Activated naive CD8-positive, alpha-beta T cell treated with anti-CD3 and anti-CD28 coated beads, Interleukin-2, amount 50 U/mL, for 24 hours (primary cell): Measurements from ENCODE around the gene ZMYND15.
A peak's percentile ranks its signal among the peaks of the same experiment; 100 is the strongest.
"Not testable (repeated sequence)": the region's sequence is repeated elsewhere in the genome, so short reads cannot be mapped to it uniquely, and the experiment has no call there.

Source experiments
- ATAC-seq: fragments of 150-1000 bp; cut with Tn5 transposase; one replicate; pipeline ENCODE4 v1.10.0; 2021
- DNase-seq: peaks from one replicate; pipeline ENCODE4 v3.0.0; 2021
- H3K27ac Mint-ChIP-seq: one replicate; pipeline ENCODE4 v1.8.0; 2021; ENCODE audit warnings: mild to moderate bottlenecking, mixed read lengths
- H3K27me3 Mint-ChIP-seq: one replicate; pipeline ENCODE4 v1.8.0; 2021; ENCODE audit warnings: mixed read lengths
- H3K36me3 Mint-ChIP-seq: one replicate; pipeline ENCODE4 v1.8.0; 2021; ENCODE audit warnings: low read depth, mixed read lengths
- H3K4me1 Mint-ChIP-seq: one replicate; pipeline ENCODE4 v1.8.0; 2021; ENCODE audit warnings: mixed read lengths
- H3K4me3 Mint-ChIP-seq: one replicate; pipeline ENCODE4 v1.8.0; 2021; ENCODE audit warnings: mild to moderate bottlenecking, moderate library complexity, mixed read lengths
- H3K9me3 Mint-ChIP-seq: one replicate; pipeline ENCODE4 v1.8.0; 2021; ENCODE audit warnings: mixed read lengths

ZMYND15 gene

DNA sequence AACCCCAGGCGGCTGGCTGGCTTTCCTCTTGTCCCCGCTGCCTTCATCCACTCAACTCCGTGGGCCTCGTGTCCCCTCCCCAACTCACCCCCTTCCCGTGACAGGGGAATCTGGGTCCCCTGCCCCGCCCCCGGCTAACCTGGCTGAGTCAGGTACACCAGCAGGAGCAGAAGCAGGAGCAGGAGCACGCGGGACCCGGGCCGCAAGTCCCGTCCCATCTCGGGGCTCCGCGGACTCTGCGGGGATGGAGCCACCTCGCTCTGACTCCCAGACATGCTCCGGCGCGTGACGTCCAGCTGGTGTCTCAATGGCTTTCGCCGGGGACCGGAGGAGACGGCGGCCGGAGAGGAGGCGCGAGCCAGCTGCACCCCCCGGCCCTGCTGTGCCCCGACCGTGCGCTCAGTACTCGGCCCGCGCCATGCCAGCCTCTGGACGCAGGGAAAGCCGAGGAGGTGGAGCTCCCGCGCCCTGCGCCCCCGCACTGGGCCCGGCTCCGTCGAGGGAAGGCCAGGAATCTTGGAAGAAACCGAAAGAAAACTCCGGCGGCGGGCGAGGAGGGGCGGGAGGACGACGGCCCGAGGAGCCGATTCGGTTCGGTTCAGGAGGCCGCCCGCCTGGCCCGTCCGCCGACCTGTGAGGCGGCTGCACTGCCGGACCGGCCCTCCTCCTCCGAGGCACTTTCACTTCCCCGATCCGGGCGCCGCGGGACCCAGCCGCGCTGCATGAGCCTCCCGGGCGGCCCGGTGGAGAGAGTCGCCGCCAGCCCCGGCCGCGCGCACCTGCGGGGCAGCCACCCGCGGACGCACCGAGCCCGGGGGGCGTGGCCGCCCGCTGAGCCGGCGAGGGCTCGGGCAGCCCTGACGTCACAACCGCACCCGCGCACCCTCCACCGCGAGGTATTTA lies at the start of gene ZMYND15, which contains the start of gene CXCL16:
TSS of gene ZMYND15 (plus strand) at position 712 of the 903 bp plus-strand sequence. CDS start 716 bp downstream, outside the sequence.
TSS of gene CXCL16 (minus strand) at position 807 of the 903 bp plus-strand sequence. CDS start at position 218, 589 bp downstream.
- Mint-ChIP-seq H3K9me3 (no peaks in the 10 kb centered on the region), H3K4me1 (peaks cover 28% of the 10 kb centered on the region), H3K36me3 (no peaks in the 10 kb centered on the region), H3K27ac (peak within 1 kb of the TSS; percentile 71), H3K27me3 (peaks cover 18% of the 10 kb centered on the region), H3K4me3 (peak within 1 kb of the TSS; percentile 77)
- peak; percentile 61 for ATAC-seq
- peak; percentile 56 for DNase-seq

DNA sequence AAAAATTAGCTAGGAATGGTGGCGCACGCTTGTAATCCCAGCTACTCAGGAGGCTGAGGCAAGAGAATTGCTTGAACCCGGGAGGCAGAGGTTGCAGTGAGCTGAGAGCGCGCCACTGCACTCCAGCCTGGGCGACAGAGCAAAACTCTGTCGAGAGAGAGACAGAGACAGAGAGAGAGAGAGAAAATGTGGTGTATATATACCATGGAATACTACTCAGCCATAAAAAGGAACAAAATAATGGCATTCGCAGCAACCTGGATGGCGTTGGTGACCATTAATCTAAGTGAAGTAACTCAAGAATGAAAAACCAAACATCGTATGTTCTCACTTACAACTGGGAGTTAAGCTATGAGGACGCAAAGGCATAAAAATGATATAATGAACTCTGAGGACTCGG lies 49.8 kb upstream of the ZMYND15 start:
- not testable (repeated sequence) for H3K4me3 Mint-ChIP-seq, H3K27me3 Mint-ChIP-seq, ATAC-seq, H3K27ac Mint-ChIP-seq, DNase-seq, H3K9me3 Mint-ChIP-seq
- Mint-ChIP-seq H3K4me1 (peaks cover 21% of the 10 kb centered on the region), H3K36me3 (peaks cover 63% of the 10 kb centered on the region)

DNA sequence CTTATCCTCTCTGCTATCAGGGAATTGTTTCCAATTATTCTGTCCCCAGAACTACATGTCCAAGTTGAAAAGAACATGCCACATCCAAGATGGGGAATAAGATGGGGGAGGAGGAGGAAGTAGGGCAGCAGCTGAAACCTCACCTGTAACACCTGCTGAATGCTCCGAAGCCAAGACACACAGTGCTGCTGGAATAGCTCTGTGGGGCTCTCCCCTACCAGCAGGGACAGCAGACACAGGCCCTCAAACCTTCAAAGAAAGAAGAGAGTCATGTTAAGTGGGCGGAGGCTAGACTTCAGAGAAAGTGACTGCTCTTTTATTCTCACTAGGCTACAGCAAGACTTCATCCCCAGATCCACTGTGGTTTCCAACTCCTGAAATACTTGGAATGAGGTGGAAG lies 48.9 kb upstream of the ZMYND15 start:
- H3K36me3 Mint-ChIP-seq = peaks cover 61% of the 10 kb centered on the region
- H3K9me3 Mint-ChIP-seq = no peaks in the 10 kb centered on the region
- H3K27ac Mint-ChIP-seq = no peak overlapping the region
- H3K4me3 Mint-ChIP-seq = no peak overlapping the region
- H3K27me3 Mint-ChIP-seq = no peaks in the 10 kb centered on the region
- no peak for DNase-seq
- peak; percentile 24 for ATAC-seq
- H3K4me1 Mint-ChIP-seq = peaks cover 26% of the 10 kb centered on the region

DNA sequence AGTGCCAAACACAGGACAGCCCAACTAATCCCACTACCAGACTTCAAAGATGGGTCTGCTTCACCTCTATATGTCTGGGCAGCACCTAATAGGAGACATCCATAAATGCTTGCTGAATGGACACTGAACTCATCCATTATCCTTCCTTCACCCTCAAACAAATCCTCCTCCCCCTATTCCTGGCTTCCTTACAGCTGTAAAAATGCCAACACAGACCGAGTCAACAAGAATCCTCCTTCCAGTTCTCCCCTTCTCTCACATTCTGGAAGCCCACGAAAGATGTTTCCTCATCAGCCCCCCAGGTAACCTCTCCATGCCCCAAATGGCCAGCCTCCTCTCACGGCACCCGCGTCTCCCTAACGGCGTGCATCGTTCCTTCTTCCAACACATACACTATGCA lies 47.9 kb upstream of the ZMYND15 start:
- no peak for DNase-seq
- H3K27ac Mint-ChIP-seq = no peak overlapping the region
- H3K36me3 Mint-ChIP-seq = peaks cover 66% of the 10 kb centered on the region
- H3K27me3 Mint-ChIP-seq = no peaks in the 10 kb centered on the region
- ATAC-seq = no peak
- H3K4me1 Mint-ChIP-seq = peaks cover 36% of the 10 kb centered on the region
- H3K9me3 Mint-ChIP-seq = no peaks in the 10 kb centered on the region
- H3K4me3 Mint-ChIP-seq = no peak overlapping the region

GRCh38 chr17:4693416-4693815 lies 46.2 kb upstream of the ZMYND15 start:
- peaks cover 64% of the 10 kb centered on the region for H3K36me3 Mint-ChIP-seq
- ATAC-seq (no peak), DNase-seq (no peak)
- H3K27ac Mint-ChIP-seq = no peak overlapping the region
- no peaks in the 10 kb centered on the region for H3K9me3 Mint-ChIP-seq
- no peaks in the 10 kb centered on the region for H3K27me3 Mint-ChIP-seq
- no peak overlapping the region for H3K4me3 Mint-ChIP-seq
- H3K4me1 Mint-ChIP-seq = peaks cover 47% of the 10 kb centered on the region

DNA sequence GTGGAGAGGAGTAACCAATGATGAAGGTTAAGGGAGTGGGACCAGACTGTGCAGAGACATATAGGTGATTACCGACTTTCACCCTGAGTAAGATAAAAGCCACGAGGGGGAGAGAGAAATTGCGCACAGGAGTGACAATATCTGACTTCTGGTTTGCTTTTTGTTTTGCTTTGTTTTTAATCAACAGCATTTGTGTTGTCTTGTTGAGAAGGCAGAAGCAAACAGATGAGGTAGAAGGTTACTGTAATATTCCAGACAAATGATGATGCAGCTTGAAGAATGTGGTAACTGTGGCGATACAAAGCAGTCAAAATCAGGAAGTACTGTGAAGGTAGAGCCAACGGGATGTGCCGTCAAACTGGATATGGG lies 43.2 kb upstream of the ZMYND15 start:
- Mint-ChIP-seq H3K4me1 (peaks cover 50% of the 10 kb centered on the region), H3K27ac (peak overlapping the region; percentile 85), H3K4me3 (peak overlapping the region; percentile 40), H3K27me3 (no peaks in the 10 kb centered on the region), H3K9me3 (no peaks in the 10 kb centered on the region), H3K36me3 (peaks cover 46% of the 10 kb centered on the region)
- peak; percentile 80 for ATAC-seq
- DNase-seq = no peak

DNA sequence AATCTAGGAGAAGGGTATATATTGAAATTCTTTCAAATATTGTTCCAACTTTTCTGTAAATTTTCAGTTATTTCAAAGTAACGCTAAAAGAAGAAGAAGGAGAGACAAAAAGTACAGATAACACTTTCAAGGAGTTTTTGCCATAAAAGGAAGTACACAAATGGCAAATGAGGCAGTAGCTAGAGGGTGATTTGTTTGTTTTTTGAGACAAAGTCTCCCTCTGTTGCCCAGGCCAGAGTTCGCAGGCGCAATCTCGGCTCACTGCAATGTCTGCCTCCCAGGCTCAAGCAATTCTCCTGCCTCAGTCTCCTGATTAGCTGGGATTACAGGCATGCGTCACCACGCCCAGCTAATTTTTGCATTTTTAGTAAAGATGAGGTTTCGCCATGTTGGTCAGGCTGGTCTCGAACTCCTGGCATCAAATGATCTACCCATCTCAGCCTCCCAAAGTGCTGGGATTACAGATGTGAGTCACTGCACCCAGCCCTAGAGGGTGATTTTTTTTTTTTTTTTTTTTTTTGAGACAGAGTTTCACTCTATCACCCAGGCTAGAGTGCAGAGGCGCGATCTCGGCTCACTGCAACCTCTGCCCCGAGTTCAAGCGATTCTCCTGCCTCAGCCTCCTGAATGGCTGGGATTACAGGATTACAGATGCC lies 40.1 kb upstream of the ZMYND15 start:
- not testable (repeated sequence) for H3K27ac Mint-ChIP-seq

GRCh38 chr17:4701116-4701515 lies 38.5 kb upstream of the ZMYND15 start:
- Mint-ChIP-seq H3K27me3 (no peaks in the 10 kb centered on the region), H3K27ac (no peak overlapping the region), H3K9me3 (no peaks in the 10 kb centered on the region), H3K4me1 (peaks cover 66% of the 10 kb centered on the region), H3K36me3 (peaks cover 39% of the 10 kb centered on the region), H3K4me3 (no peak overlapping the region)
- DNase-seq (no peak), ATAC-seq (no peak)

More for the DNA sequence above, 40.1 kb upstream of the ZMYND15 start:
- not testable (repeated sequence) for DNase-seq, H3K9me3 Mint-ChIP-seq, H3K4me3 Mint-ChIP-seq, ATAC-seq, H3K27me3 Mint-ChIP-seq
- peaks cover 61% of the 10 kb centered on the region for H3K4me1 Mint-ChIP-seq
- peaks cover 41% of the 10 kb centered on the region for H3K36me3 Mint-ChIP-seq

- Mint-ChIP-seq H3K27ac (peak overlapping the region; percentile 87), H3K9me3 (no peaks in the 10 kb centered on the region), H3K36me3 (peaks cover 20% of the 10 kb centered on the region), H3K4me3 (peak overlapping the region; percentile 93), H3K4me1 (peaks cover 56% of the 10 kb centered on the region), H3K27me3 (no peaks in the 10 kb centered on the region)
- no peak for ATAC-seq
- DNase-seq = no peak
Observed at GRCh38 chr17:4703330-4703691, 36.3 kb upstream of the ZMYND15 start.

DNA sequence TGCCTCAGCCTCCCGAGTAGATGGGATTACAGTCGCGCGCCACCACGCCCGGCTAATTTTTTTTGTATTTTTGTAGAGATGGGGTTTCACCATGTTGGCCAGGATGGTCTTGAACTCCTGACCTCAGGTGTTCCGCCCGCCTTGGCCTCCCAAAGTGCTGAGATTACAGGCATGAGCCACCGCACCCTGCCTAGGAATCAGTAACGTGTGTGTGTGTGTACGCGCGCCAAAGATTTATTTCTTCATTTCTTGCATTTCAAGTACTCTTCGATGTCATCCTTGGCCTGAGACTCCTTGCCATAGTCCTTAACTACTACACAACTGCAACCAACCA lies 35.1 kb upstream of the ZMYND15 start:
- H3K4me3 Mint-ChIP-seq = peak overlapping the region; percentile 93
- not testable (repeated sequence) for H3K27me3 Mint-ChIP-seq, ATAC-seq, DNase-seq, H3K9me3 Mint-ChIP-seq
- peaks cover 59% of the 10 kb centered on the region for H3K4me1 Mint-ChIP-seq
- H3K36me3 Mint-ChIP-seq = peaks cover 18% of the 10 kb centered on the region
- H3K27ac Mint-ChIP-seq = peak overlapping the region; percentile 87

DNA sequence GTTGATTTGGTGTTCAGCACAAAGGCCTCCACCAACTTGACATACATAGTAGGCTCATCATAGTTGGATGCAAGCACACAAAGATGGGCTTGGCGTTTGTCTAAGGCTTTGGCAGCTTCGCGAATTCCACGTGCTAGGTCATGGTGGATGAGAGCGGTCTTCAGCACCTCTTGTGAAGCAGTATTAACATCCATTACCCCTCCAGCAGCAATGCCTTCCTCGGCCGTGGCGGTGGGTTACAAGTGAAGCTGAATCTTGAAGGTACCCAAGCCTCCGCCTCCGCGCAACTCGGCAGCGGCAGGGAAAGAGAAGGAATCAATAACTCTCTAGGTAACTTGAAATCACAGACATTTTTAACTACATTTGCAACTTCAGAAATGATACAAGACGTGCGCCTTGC lies 34.6 kb upstream of the ZMYND15 start:
- H3K4me1 Mint-ChIP-seq = peaks cover 63% of the 10 kb centered on the region
- H3K27me3 Mint-ChIP-seq = no peaks in the 10 kb centered on the region
- peaks cover 21% of the 10 kb centered on the region for H3K36me3 Mint-ChIP-seq
- DNase-seq = no peak
- no peak for ATAC-seq
- H3K9me3 Mint-ChIP-seq = no peaks in the 10 kb centered on the region
- H3K4me3 Mint-ChIP-seq = peak overlapping the region; percentile 93
- H3K27ac Mint-ChIP-seq = peak overlapping the region; percentile 87

DNA sequence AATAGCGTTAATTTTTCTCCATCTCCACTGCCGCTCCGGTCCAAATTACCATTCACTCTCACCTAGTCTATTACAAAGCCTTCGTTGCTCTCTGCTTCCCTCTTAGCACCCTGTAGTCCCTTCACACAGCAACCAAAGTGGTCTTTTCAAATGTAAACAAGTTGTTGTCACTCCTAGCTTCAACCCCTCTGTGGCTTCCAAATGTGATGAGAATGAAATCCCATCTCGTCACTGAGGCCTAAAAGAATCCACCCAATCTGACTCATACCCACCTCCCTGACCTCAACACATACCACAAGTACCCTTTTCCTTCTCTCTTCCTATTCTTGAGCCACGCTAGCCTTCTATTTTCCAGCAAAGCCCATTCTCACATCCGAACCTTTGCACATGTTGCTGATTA lies 33.5 kb upstream of the ZMYND15 start:
- ATAC-seq (no peak), DNase-seq (no peak)

GRCh38 chr17:4708436-4708835 lies 31.2 kb upstream of the ZMYND15 start:
- Mint-ChIP-seq H3K4me3 (peak overlapping the region; percentile 24), H3K36me3 (peaks cover 15% of the 10 kb centered on the region), H3K4me1 (peaks cover 62% of the 10 kb centered on the region), H3K27ac (peak overlapping the region; percentile 32), H3K27me3 (no peaks in the 10 kb centered on the region), H3K9me3 (no peaks in the 10 kb centered on the region)
- ATAC-seq (no peak), DNase-seq (peak; percentile 66)

More for the DNA sequence above, 33.5 kb upstream of the ZMYND15 start:
- H3K9me3 Mint-ChIP-seq = no peaks in the 10 kb centered on the region
- peaks cover 62% of the 10 kb centered on the region for H3K4me1 Mint-ChIP-seq
- no peaks in the 10 kb centered on the region for H3K27me3 Mint-ChIP-seq
- peak overlapping the region; percentile 55 for H3K4me3 Mint-ChIP-seq
- H3K36me3 Mint-ChIP-seq = peaks cover 19% of the 10 kb centered on the region
- peak overlapping the region; percentile 51 for H3K27ac Mint-ChIP-seq

- Mint-ChIP-seq H3K27me3 (no peaks in the 10 kb centered on the region), H3K9me3 (no peaks in the 10 kb centered on the region), H3K4me3 (peak within 1 kb of the TSS; percentile 96), H3K27ac (peak within 1 kb of the TSS; percentile 83), H3K36me3 (peaks cover 18% of the 10 kb centered on the region), H3K4me1 (peaks cover 65% of the 10 kb centered on the region)
- DNase-seq = peak; percentile 98
- ATAC-seq = peak; percentile 82
Observed at GRCh38 chr17:4709794-4710692, 29.6 kb upstream of the ZMYND15 start, which contains the start of gene ARRB2. Gene ARRB2, plus strand, starts transcription at chr17:4710632. Its CDS starts 90 bp downstream, at chr17:4710722.
